Sigmoid colon (tissue), 7 donors: ENCODE results near the gene CPT1C. TPM values are rescaled to one million over a fixed set of nuclear protein-coding genes. Genes with fewer than 3 reads are reported as not detected.

Source experiments
- DNase-seq: peaks from one replicate; pipeline ENCODE4 v3.0.0-alpha.2; 2019
- H3K27ac ChIP-seq, 4 donors: fragments of 200-600 bp; sonication (generic); one replicate each; pipeline ENCODE4 v1.5.1; 2016 to 2019; ENCODE audit warnings: mild to moderate bottlenecking in 1 of 4
- H3K27me3 ChIP-seq, 3 donors: fragments of 200-600 bp; sonication (generic); one replicate each; pipeline ENCODE4 v1.5.1; 2019; ENCODE audit warnings: mild to moderate bottlenecking in 1 of 3
- H3K36me3 ChIP-seq, 4 donors: fragments of 200-600 bp; sonication (generic); one replicate each; pipeline ENCODE4 v1.5.1; 2016 to 2019
- H3K4me1 ChIP-seq, 4 donors: fragments of 200-600 bp; sonication (generic); one replicate each; pipeline ENCODE4 v1.5.1; 2017 to 2019
- H3K4me3 ChIP-seq, 4 donors: fragments of 200-600 bp; sonication (generic); one replicate each; pipeline ENCODE4 v1.5.1; 2017 to 2019; ENCODE audit warnings: mild to moderate bottlenecking in 2 of 4, moderate library complexity in 1 of 4
- H3K9me3 ChIP-seq, 4 donors: fragments of 200-600 bp in 3 of 4; sonication (generic) in 3 of 4; one replicate each; pipeline versions ENCODE4 v1.5.1 to v1.6.1; 2013 to 2019
- CTCF ChIP-seq, 4 experiments: fragments of 450-650 bp in 3 of 4; fragments of 200-600 bp in 1 of 4; IDR thresholded peaks; one replicate each; pipeline ENCODE4 v1.5.1; 2016 to 2019; ENCODE audit warnings: antibody characterized with exemption in 4 of 4, mild to moderate bottlenecking in 3 of 4, moderate library complexity in 2 of 4
- EP300 ChIP-seq, 4 donors: sonication (generic); formaldehyde crosslinking; IDR thresholded peaks; one replicate each; pipeline ENCODE4 v1.6.1; 2017; ENCODE audit warnings: antibody characterized with exemption in 4 of 4
- POLR2A ChIP-seq, 2 donors: fragments of 450-650 bp; IDR thresholded peaks; one replicate each; pipeline ENCODE4 v1.6.1; 2016; ENCODE audit warnings: antibody characterized with exemption in 2 of 2, mild to moderate bottlenecking in 2 of 2, moderate library complexity in 2 of 2
- POLR2AphosphoS5 ChIP-seq, 4 donors: sonication (generic); formaldehyde crosslinking; IDR thresholded peaks; one replicate each; pipeline ENCODE4 v1.6.1; 2017; ENCODE audit warnings: antibody characterized with exemption in 4 of 4
- WGBS, 2 donors: extraction: QIAGEN DNeasy Blood & Tissue Kit; methylation state at CpG; one replicate each; pipeline ENCODE4 v1.1.7; 2013; 5-methylcytosine and 5-hydroxymethylcytosine counted together
- intact Hi-C: fragments of 100-400 bp; cut with DNase I; formaldehyde crosslinking; loops from one replicate; pipeline ENCODE4 v1.15.1; 2023
- polyA plus RNA-seq, 3 donors: library from polyadenylated mRNA; stranded (reverse); fragments of 200-250 nt; gene quantifications; one replicate each; pipeline ENCODE4 v1.2.3, GENCODE V29; 2013
- total RNA-seq, 4 donors: library from RNA; depleted of rRNA; stranded (reverse); fragments of >200 nt; gene quantifications; one replicate each; pipeline ENCODE4 v1.1.0, GENCODE V29; 2016
- donor health status: healthy with polysubstance abuse.
- donor health status: Bipolar disorder and iron deficiency.
- donor health status: healthy.

CPT1C gene
- total and polyA plus RNA-seq, 7 donors: 0.69 to 28.5 (median 3.9) TPM

GRCh38 chr19:49658566-49659442 is 32.1 kb upstream of the CPT1C start:
- intact Hi-C loops: no loop called here
- Histone ChIP-seq H3K9me3 (no peaks in the 10 kb centered on the region), H3K27ac (no peak overlapping the region), H3K27me3 (no peaks in the 10 kb centered on the region), H3K4me1 (peaks cover 0 to 6% (median 4%) of the 10 kb centered on the region in 4 donors), H3K36me3 (peaks cover 51 to 93% (median 79%) of the 10 kb centered on the region in 4 donors), H3K4me3 (no peak overlapping the region)
- 89 to 94% methylated on average over 12 of the region's 12 CpGs for WGBS, 2 donors
- DNase-seq: no peak
- no peak for TF ChIP-seq POLR2A (IDR thresholded peaks at IDR 0.05)
- no peak for TF ChIP-seq EP300 (IDR thresholded peaks at IDR 0.05)
- no peak for TF ChIP-seq POLR2AphosphoS5 (IDR thresholded peaks at IDR 0.05)
- no peak for TF ChIP-seq CTCF (IDR thresholded peaks at IDR 0.05)

- intact Hi-C loops: no loop called here
- Histone ChIP-seq H3K4me1 (peaks cover 0 to 21% (median 11%) of the 10 kb centered on the region in 4 donors), H3K27me3 (no peaks in the 10 kb centered on the region), H3K36me3 (peaks cover 37 to 77% (median 63%) of the 10 kb centered on the region in 4 donors), H3K4me3 (no peak overlapping the region), H3K27ac (no peak overlapping the region), H3K9me3 (no peaks in the 10 kb centered on the region)
- 92 to 93% methylated on average over 15 of the region's 15 CpGs for WGBS, 2 donors
- no peak for DNase-seq
- no peak for TF ChIP-seq EP300 (IDR thresholded peaks at IDR 0.05)
- no peak for TF ChIP-seq POLR2A (IDR thresholded peaks at IDR 0.05)
- TF ChIP-seq POLR2AphosphoS5 (IDR thresholded peaks at IDR 0.05): no peak
- TF ChIP-seq CTCF (IDR thresholded peaks at IDR 0.05): no peak
These were observed 30.5 kb upstream of the CPT1C start for GRCh38 chr19:49660338-49660961.

- intact Hi-C loops: no loop called here
- no peak for DNase-seq
- 96% methylated on average over 16 of the region's 16 CpGs for WGBS, 2 donors
- TF ChIP-seq CTCF (IDR thresholded peaks at IDR 0.05) (no peak), POLR2A (IDR thresholded peaks at IDR 0.05) (no peak), POLR2AphosphoS5 (IDR thresholded peaks at IDR 0.05) (no peak), EP300 (IDR thresholded peaks at IDR 0.05) (no peak)
- H3K27me3 ChIP-seq: no peaks in the 10 kb centered on the region
- H3K36me3 ChIP-seq: peaks cover 27 to 61% (median 47%) of the 10 kb centered on the region in 4 donors
- H3K4me3 ChIP-seq: no peak overlapping the region
- H3K27ac ChIP-seq: no peak overlapping the region
- H3K4me1 ChIP-seq: peaks cover 0 to 33% (median 22%) of the 10 kb centered on the region in 4 donors
- H3K9me3 ChIP-seq: no peaks in the 10 kb centered on the region
These were observed 28.9 kb upstream of the CPT1C start for GRCh38 chr19:49662011-49662410.

- H3K36me3 ChIP-seq: peaks cover 21 to 49% (median 35%) of the 10 kb centered on the region in 4 donors
- H3K27ac ChIP-seq: peak overlapping the region in 1 of 4 donors; percentile 90
- peaks cover 0 to 33% (median 22%) of the 10 kb centered on the region in 4 donors for H3K4me1 ChIP-seq
- H3K27me3 ChIP-seq: no peaks in the 10 kb centered on the region
- 92% methylated on average over 12 of the region's 12 CpGs for WGBS, 2 donors
- TF ChIP-seq EP300 (IDR thresholded peaks at IDR 0.05) (no peak), CTCF (IDR thresholded peaks at IDR 0.05) (no peak), POLR2A (IDR thresholded peaks at IDR 0.05) (no peak), POLR2AphosphoS5 (IDR thresholded peaks at IDR 0.05) (no peak)
- H3K4me3 ChIP-seq: no peak overlapping the region
- intact Hi-C loops: no loop called here
- DNase-seq: no peak
- H3K9me3 ChIP-seq: no peaks in the 10 kb centered on the region
These were observed 27.7 kb upstream of the CPT1C start for GRCh38 chr19:49663224-49663623.
